Skeletal muscle satellite cell (primary cell): ENCODE results near the gene ALDH3A1.

Experiments used
- H3K27me3 ChIP-seq: 2 replicates; pipeline ENCODE4 v1.7.0; 2013; ENCODE audit warnings: low read length; ENCODE audit not compliant: control insufficient read depth, insufficient read depth
- H3K36me3 ChIP-seq: 2 replicates; pipeline ENCODE4 v1.7.0; 2013; ENCODE audit warnings: mild to moderate bottlenecking, control low read depth, low read length; ENCODE audit not compliant: insufficient read depth
- H3K4me1 ChIP-seq: 2 replicates; pipeline ENCODE4 v1.7.0; 2013; ENCODE audit warnings: low read length; ENCODE audit not compliant: control insufficient read depth, insufficient read depth
- H3K4me2 ChIP-seq: 2 replicates; pipeline ENCODE4 v1.7.0; 2013; ENCODE audit warnings: mild to moderate bottlenecking, low read length
- H3K4me3 ChIP-seq: 2 replicates; pipeline ENCODE4 v1.7.0; 2013; ENCODE audit warnings: low read length
- H3K9ac ChIP-seq: 2 replicates; pipeline ENCODE4 v1.7.0; 2013; ENCODE audit warnings: mild to moderate bottlenecking, low read depth, low read length, moderate library complexity
- H3K9me3 ChIP-seq: replicated peaks from 2 replicates; pipeline ENCODE4 v1.7.0; 2013; ENCODE audit warnings: mild to moderate bottlenecking, control low read depth, low read length

Gene ALDH3A1

GRCh38 chr17:19744922-19745757 is 3.0 kb downstream of the ALDH3A1 start:
- peaks cover 23% of the 10 kb centered on the region for H3K4me1 ChIP-seq
- peak overlapping the region; percentile 65 for H3K4me3 ChIP-seq
- peak overlapping the region; percentile 24 for H3K9ac ChIP-seq
- H3K9me3 ChIP-seq, result no peaks in the 10 kb centered on the region
- peak overlapping the region; percentile 82 for H3K4me2 ChIP-seq
- H3K27me3 ChIP-seq, result no peaks in the 10 kb centered on the region
- no peaks in the 10 kb centered on the region for H3K36me3 ChIP-seq

GRCh38 chr17:19744492-19744891 is 3.6 kb downstream of the ALDH3A1 start:
- peaks cover 23% of the 10 kb centered on the region for H3K4me1 ChIP-seq
- no peaks in the 10 kb centered on the region for H3K36me3 ChIP-seq
- no peaks in the 10 kb centered on the region for H3K27me3 ChIP-seq
- peak overlapping the region; percentile 65 for H3K4me3 ChIP-seq
- H3K9me3 ChIP-seq, result no peaks in the 10 kb centered on the region
- H3K9ac ChIP-seq, result no peak overlapping the region
- peak overlapping the region; percentile 82 for H3K4me2 ChIP-seq

- Histone ChIP-seq H3K4me1 (peaks cover 16% of the 10 kb centered on the region), H3K36me3 (no peaks in the 10 kb centered on the region), H3K4me2 (no peak overlapping the region), H3K27me3 (no peaks in the 10 kb centered on the region), H3K9ac (no peak overlapping the region), H3K9me3 (no peaks in the 10 kb centered on the region), H3K4me3 (no peak overlapping the region)
Measured at GRCh38 chr17:19743101-19744100, 4.7 kb downstream of the ALDH3A1 start.

- no peaks in the 10 kb centered on the region for H3K27me3 ChIP-seq
- H3K4me2 ChIP-seq, result no peak overlapping the region
- H3K4me1 ChIP-seq, result peaks cover 7% of the 10 kb centered on the region
- H3K4me3 ChIP-seq, result no peak overlapping the region
- no peak overlapping the region for H3K9ac ChIP-seq
- H3K36me3 ChIP-seq, result no peaks in the 10 kb centered on the region
- H3K9me3 ChIP-seq, result no peaks in the 10 kb centered on the region
Measured at GRCh38 chr17:19742495-19742894, 5.6 kb downstream of the ALDH3A1 start.

GRCh38 chr17:19741832-19742457 is 6.2 kb downstream of the ALDH3A1 start:
- no peak overlapping the region for H3K4me2 ChIP-seq
- H3K4me3 ChIP-seq, result no peak overlapping the region
- H3K4me1 ChIP-seq, result peaks cover 7% of the 10 kb centered on the region
- no peaks in the 10 kb centered on the region for H3K9me3 ChIP-seq
- no peaks in the 10 kb centered on the region for H3K36me3 ChIP-seq
- H3K9ac ChIP-seq, result no peak overlapping the region
- no peaks in the 10 kb centered on the region for H3K27me3 ChIP-seq

GRCh38 chr17:19740933-19741332 is 7.2 kb downstream of the ALDH3A1 start:
- Histone ChIP-seq H3K4me2 (no peak overlapping the region), H3K9me3 (no peaks in the 10 kb centered on the region), H3K4me3 (no peak overlapping the region), H3K4me1 (peaks cover 7% of the 10 kb centered on the region), H3K27me3 (no peaks in the 10 kb centered on the region), H3K36me3 (no peaks in the 10 kb centered on the region), H3K9ac (no peak overlapping the region)

GRCh38 chr17:19739241-19740201 is 8.6 kb downstream of the ALDH3A1 start:
- Histone ChIP-seq H3K4me3 (no peak overlapping the region), H3K9me3 (no peaks in the 10 kb centered on the region), H3K9ac (no peak overlapping the region), H3K4me1 (no peaks in the 10 kb centered on the region), H3K36me3 (no peaks in the 10 kb centered on the region), H3K27me3 (no peaks in the 10 kb centered on the region), H3K4me2 (no peak overlapping the region)

GRCh38 chr17:19738757-19739156 is 9.3 kb downstream of the ALDH3A1 start:
- Histone ChIP-seq H3K9me3 (no peaks in the 10 kb centered on the region), H3K36me3 (no peaks in the 10 kb centered on the region), H3K9ac (no peak overlapping the region), H3K27me3 (no peaks in the 10 kb centered on the region), H3K4me1 (no peaks in the 10 kb centered on the region), H3K4me2 (no peak overlapping the region), H3K4me3 (no peak overlapping the region)

GRCh38 chr17:19738073-19738449 is 10.0 kb downstream of the ALDH3A1 start:
- no peaks in the 10 kb centered on the region for H3K36me3 ChIP-seq
- no peak overlapping the region for H3K9ac ChIP-seq
- no peaks in the 10 kb centered on the region for H3K27me3 ChIP-seq
- H3K4me1 ChIP-seq, result no peaks in the 10 kb centered on the region
- H3K4me3 ChIP-seq, result no peak overlapping the region
- no peak overlapping the region for H3K4me2 ChIP-seq
- no peaks in the 10 kb centered on the region for H3K9me3 ChIP-seq

GRCh38 chr17:19737305-19738072 is 10.6 kb downstream of the ALDH3A1 start:
- no peaks in the 10 kb centered on the region for H3K4me1 ChIP-seq
- H3K9ac ChIP-seq, result no peak overlapping the region
- no peaks in the 10 kb centered on the region for H3K36me3 ChIP-seq
- no peaks in the 10 kb centered on the region for H3K9me3 ChIP-seq
- H3K27me3 ChIP-seq, result no peaks in the 10 kb centered on the region
- no peak overlapping the region for H3K4me3 ChIP-seq
- no peak overlapping the region for H3K4me2 ChIP-seq
